PFSK-1 (cell line): ENCODE results near the gene GNAO1.

Experiments
- FOXP2 ChIP-seq: optimal IDR thresholded peaks from 2 replicates; pipeline ENCODE3; 2011; ENCODE audit warnings: borderline replicate concordance, control low read depth, inconsistent platforms; ENCODE audit not compliant: insufficient read depth; ENCODE audit errors: extremely low read length, extremely low read depth
- POLR2AphosphoS5 ChIP-seq: IDR thresholded peaks from 2 replicates; pipeline ENCODE4 v1.6.1; 2012; ENCODE audit warnings: low read depth, mild to moderate bottlenecking, control low read depth, low read length, moderate library complexity
- REST ChIP-seq, 2 experiments: IDR thresholded peaks; 2 replicates each; pipeline versions ENCODE4 v1.6.1 to v1.8.0; 2011 to 2012; ENCODE audit warnings: low read depth in 2 of 2, low read length in 2 of 2, control low read depth in 1 of 2, inconsistent platforms in 1 of 2, mild to moderate bottlenecking in 1 of 2, moderate library complexity in 1 of 2; ENCODE audit not compliant: insufficient read depth in 1 of 2
- SIN3A ChIP-seq: IDR thresholded peaks from 2 replicates; pipeline ENCODE4 v1.6.1; 2012; ENCODE audit warnings: mild to moderate bottlenecking, low read length, moderate library complexity, borderline replicate concordance; ENCODE audit not compliant: insufficient read depth
- TAF1 ChIP-seq: IDR thresholded peaks from 2 replicates; pipeline ENCODE4 v1.6.1; 2012; ENCODE audit warnings: low read length, control low read depth, borderline replicate concordance; ENCODE audit not compliant: insufficient read depth

GNAO1 gene

GRCh38 chr16:56340864-56341365, 149.6 kb downstream of the GNAO1 start:
- TF ChIP-seq SIN3A (no peak), POLR2AphosphoS5 (no peak), REST (IDR thresholded peaks at IDR 0.05; ENCODE audit: insufficient read depth in 1 of 2, low read depth in 2 of 2, low read length in 2 of 2) (no peak), TAF1 (no peak), FOXP2 (no peak)

GRCh38 chr16:56341656-56342399, 150.5 kb downstream of the GNAO1 start:
- TF ChIP-seq FOXP2: no peak
- TF ChIP-seq SIN3A: no peak
- no peak for TF ChIP-seq POLR2AphosphoS5
- TF ChIP-seq TAF1: no peak
- no peak for TF ChIP-seq REST (IDR thresholded peaks at IDR 0.05; ENCODE audit: insufficient read depth in 1 of 2, low read depth in 2 of 2, low read length in 2 of 2)

GRCh38 chr16:56343661-56344517, 152.6 kb downstream of the GNAO1 start:
- TF ChIP-seq POLR2AphosphoS5: no peak
- TF ChIP-seq TAF1: no peak
- no peak for TF ChIP-seq FOXP2
- no peak for TF ChIP-seq REST (IDR thresholded peaks at IDR 0.05; ENCODE audit: insufficient read depth in 1 of 2, low read depth in 2 of 2, low read length in 2 of 2)
- no peak for TF ChIP-seq SIN3A

- TF ChIP-seq REST (IDR thresholded peaks at IDR 0.05; ENCODE audit: insufficient read depth in 1 of 2, low read depth in 2 of 2, low read length in 2 of 2) (no peak), SIN3A (no peak), TAF1 (no peak), FOXP2 (no peak), POLR2AphosphoS5 (no peak)
Observed at GRCh38 chr16:56344518-56345405, 153.5 kb downstream of the GNAO1 start.
